Adrenal gland (tissue), 5 donors: ENCODE data around the gene GSTO2.

ENCODE experiments used
- CTCF ChIP-seq, 6 experiments: fragments of 450-650 bp in 4 of 6; fragments of 200-600 bp in 2 of 6; sonication (generic) in 1 of 6; IDR thresholded peaks; 1 replicate in 5 of 6; 2 replicates in 1 of 6; pipeline versions ENCODE4 v1.5.1 to v1.8.0; 2016 to 2021; ENCODE audit warnings: antibody characterized with exemption in 6 of 6, mild to moderate bottlenecking in 2 of 6, moderate library complexity in 1 of 6
- POLR2A ChIP-seq, 2 donors: fragments of 450-650 bp; IDR thresholded peaks; one replicate each; pipeline ENCODE4 v1.6.1; 2017; ENCODE audit warnings: antibody characterized with exemption in 2 of 2, mild to moderate bottlenecking in 2 of 2, moderate library complexity in 1 of 2
- donor health status: DM: no; HTN: no; CAD: no.

DNA sequence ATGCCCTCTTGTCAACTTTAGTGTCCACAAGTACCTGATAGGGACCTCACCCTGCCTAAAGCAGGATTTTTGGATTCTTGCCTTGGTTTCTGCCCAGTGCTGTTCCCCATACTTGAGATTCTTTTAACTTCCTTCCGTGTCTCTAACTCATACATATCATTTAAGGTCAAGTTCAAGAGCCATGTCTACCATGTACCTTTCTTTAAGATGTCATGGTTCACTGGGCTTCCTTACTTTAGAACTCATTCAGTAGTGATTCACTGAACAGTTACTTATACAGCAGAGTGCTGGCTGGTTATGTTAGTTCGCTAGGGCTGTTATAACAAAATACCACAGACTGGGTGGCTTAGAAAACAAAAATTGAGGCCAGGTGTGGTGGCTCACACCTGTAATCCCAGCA is 79.6 kb downstream of the GSTO2 start:
- no peak for TF ChIP-seq CTCF (IDR thresholded peaks at IDR 0.05)
- TF ChIP-seq POLR2A (IDR thresholded peaks at IDR 0.05) = no peak
